GM18907 (cell line): Measurements from ENCODE around the gene NCKAP5.
"Not testable (repeated sequence)": the region's sequence is repeated elsewhere in the genome, so short reads cannot be mapped to it uniquely, and the experiment has no call there.

ENCODE experiments used
- ATAC-seq: cut with Tn5 transposase; IDR thresholded peaks from one replicate; pipeline ENCODE4 v1.9.1; 2021; ENCODE audit warnings: mild to moderate bottlenecking, moderate library complexity; ENCODE audit not compliant: unreplicated experiment

The NCKAP5 gene

GRCh38 chr2:133475610-133476009 is 92.7 kb downstream of the NCKAP5 start:
- ATAC-seq, result no peak

DNA sequence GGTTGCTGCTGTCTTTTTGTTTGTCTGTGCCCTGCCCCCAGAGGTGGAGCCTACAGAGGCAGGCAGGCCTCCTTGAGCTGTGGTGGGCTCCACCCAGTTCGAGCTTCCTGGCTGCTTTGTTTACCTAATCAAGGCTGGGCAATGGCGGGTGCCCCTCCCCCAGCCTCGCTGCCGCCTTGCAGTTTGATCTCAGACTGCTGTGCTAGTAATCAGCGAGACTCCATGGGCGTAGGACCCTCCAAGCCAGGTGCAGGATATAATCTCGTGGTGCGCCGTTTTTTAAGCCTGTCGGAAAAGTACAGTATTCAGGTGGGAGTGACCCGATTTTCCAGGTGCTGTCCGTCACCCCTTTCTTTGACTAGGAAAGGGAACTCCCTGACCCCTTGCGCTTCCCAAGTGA is 97.8 kb downstream of the NCKAP5 start:
- not testable (repeated sequence) for ATAC-seq

GRCh38 chr2:133462811-133463210 is 105.5 kb downstream of the NCKAP5 start:
- ATAC-seq, result no peak

DNA sequence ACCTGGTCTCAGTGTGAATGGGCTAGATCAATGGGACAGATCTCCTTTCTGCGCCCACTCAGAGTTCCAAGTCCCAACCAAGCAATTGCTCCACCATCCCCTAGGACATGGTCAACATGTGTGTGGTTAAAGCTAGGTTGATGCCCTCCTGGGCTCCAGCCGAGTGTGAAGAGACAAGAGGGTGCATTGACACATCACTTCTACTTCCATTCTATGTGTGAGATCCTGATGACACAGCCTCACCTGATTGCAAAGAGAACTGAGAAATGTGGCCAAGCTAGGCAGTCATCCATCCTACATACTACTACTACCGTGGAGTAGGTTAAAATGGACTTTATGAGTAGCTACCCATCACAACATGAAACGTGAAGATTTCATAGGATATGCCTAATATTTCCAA is 106.8 kb downstream of the NCKAP5 start:
- no peak for ATAC-seq

GRCh38 chr2:133459590-133459989 is 108.7 kb downstream of the NCKAP5 start:
- no peak for ATAC-seq

GRCh38 chr2:133458280-133458679 is 110.0 kb downstream of the NCKAP5 start:
- no peak for ATAC-seq

DNA sequence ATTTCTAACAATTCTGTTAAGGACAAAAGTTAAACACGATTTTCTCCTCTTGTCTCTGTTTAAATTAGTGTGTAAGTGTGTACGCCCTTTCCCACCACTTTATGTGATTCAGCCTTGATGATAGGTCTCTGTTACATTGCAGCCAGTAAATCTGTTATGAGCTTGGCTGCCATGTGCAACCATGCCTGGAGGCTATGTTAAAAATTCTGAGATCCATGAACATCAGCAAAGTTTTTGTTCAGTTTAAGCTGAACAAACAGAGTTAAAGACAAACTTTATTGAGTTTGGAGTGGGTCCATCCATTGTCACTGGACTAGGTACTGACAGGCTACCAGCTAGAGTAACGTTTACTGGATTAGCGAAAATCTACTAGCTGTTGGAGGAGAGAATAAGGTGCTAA is 110.4 kb downstream of the NCKAP5 start:
- ATAC-seq, result no peak

- ATAC-seq, result no peak
Observed at GRCh38 chr2:133456971-133457370, 111.3 kb downstream of the NCKAP5 start.

DNA sequence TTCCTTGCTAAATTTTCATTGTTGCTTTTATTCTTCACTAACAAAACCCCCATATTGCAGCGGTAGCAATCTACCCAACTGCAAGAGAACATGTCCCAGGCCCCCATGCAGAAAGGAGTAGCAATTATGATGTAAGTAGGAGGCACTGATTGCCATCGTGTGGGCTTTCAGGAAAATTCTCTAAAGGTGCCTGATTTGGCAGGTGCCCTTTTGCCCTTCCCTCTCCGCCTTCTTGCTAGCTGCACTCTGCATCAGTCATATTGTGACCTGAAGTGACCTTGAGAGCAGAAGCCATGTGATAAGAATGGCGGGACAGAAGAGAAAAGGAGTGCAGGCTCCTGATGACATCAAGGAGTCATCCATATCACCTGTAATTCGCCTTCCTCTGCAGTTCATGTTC is 112.1 kb downstream of the NCKAP5 start:
- ATAC-seq, result no peak

DNA sequence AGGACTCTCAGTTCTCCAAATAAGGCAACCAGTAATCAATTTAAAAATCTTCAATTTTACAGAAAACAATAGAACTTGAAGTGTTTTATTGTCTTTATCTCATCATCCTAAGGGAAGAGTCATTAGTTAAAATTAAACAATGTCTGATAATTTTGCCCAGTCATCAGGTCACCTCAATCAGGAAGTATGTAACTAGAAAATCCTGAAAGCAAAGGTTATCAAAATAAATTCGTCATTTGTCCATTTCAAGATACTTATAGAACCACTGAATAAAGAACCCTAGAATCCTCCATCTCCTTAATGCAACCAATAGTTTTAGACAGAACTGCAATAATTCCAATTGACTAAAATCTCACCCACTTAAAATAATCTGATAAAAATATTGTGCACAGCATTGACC is 115.2 kb downstream of the NCKAP5 start:
- ATAC-seq, result no peak

GRCh38 chr2:133452583-133452982 is 115.7 kb downstream of the NCKAP5 start:
- no peak for ATAC-seq

DNA sequence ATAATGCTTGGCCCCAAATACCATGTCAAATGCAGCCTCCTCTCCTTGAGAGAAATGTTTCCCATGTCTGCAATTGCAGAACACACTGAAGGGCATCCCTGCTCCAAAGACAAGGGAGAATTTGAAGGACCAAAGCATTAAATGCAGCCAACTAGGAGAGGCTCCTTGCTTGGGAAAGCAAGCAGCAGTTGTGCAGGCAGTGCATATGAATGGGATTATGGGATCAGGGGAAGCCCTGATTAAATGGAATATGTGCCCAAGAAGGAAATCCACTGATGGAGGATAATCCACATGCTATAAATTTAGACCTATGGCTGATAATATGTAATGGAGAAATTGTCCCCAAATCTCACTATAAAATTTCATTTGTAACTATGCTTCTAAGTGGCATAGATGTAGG is 116.1 kb downstream of the NCKAP5 start:
- ATAC-seq, result no peak

DNA sequence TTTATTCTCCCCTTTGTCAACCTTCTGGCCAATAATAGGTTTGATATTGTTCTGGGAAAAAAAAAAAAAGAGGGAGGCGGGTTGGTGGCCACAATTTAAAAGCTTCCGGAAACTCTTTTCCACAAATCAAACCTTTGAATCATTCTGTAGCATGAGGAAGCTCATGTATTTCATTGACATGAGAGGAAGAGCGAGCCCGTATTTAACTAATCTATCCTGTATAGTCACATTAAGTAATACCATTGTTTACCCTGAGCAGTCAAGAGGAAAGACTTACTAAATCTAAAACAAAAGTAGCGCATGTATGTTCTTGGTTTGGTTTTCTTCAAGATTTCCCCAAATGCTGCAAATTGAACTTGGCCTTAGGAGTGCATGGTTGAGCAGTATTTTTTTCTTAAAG is 120.1 kb downstream of the NCKAP5 start:
- no peak for ATAC-seq

DNA sequence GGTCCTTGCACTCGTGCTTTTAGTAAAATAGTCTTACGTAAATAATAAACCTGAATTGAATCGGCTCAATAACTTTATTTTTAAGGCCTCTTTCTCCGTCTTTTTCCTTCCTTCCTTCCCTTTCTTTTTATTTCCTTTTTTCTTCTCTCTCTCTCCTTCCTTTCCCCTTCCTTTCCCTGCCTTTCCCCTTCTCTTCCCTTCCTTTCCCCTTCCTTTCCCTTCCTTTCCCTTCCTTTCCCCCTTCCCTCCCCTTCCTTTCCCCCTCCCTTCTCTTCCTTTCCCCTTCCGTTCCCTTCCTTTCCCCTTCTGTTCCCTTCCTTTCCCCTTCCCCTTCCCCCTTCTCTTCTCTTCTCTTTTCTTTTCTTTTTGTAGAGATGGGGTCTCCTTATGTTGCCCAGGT is 121.0 kb downstream of the NCKAP5 start:
- ATAC-seq, result no peak

GRCh38 chr2:133444465-133444864 is 123.8 kb downstream of the NCKAP5 start:
- ATAC-seq, result no peak

DNA sequence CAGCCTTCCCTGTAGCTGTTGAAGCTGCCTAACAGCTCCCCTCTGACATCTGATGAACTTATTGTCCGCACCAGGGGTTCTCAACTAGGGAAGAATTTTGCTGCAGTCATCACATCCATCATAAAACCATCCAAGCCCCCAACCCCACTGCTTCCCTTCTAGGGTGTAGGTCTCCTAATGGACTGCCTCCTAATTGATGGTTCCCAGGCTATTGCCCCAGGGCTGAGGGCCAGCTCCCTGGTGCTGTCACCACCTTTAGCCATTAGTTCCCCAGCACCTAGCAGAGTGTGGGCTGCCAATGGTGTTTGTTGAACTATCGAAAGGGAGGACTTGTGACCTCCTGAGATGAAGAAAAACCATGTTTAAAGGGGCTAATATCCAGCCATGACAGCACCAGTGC is 125.9 kb downstream of the NCKAP5 start:
- ATAC-seq, result no peak

DNA sequence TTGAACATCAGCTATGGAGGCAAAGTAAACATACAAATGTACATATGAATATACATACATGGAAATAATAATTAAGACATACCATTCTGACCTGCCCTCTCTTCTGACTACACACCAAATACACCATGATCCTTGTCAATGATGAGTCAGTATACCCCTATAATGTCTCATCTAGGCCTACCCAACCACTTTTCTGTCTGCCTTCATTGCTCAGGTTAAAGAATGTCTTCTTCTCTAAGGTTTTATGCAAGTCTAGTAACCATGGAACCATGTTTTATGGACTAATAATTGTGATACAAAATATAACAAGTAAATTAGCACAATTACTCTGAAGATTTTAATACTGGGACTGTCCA is 128.7 kb downstream of the NCKAP5 start:
- ATAC-seq, result no peak

DNA sequence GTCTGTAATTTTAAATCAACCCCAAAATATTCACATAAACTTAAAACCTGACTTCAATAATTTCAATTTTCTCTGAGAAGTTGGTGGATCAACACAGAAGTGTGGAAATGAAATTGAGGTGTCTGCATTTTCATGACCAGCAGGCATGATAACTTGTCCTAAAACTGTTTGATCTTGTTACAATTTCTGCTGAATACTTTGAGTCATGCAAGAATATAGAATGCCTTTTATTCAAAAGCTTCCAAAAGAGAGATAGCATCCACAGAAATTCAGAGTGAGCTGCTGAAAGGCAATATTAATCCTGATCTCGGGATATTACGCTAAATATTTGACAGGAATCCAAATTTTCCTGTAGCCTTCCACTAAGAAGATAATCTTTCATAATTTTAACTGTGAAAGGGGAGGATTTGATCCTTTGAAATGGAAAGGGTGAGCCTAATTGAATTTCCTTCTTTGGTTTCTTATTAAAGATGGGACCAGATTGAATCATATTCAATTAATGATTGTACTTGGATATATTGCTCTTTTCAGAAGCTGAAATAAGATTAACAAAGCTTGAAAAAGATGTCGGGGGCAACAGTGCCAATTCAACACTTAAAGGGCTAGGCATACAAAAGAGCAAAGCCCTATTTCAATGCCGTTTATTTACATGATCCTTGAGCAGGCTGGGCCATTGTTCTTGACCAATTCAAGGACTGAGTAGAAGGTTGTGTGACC is 129.3 kb downstream of the NCKAP5 start:
- ATAC-seq, result no peak

GRCh38 chr2:133438026-133438425 is 130.2 kb downstream of the NCKAP5 start:
- ATAC-seq, result no peak

DNA sequence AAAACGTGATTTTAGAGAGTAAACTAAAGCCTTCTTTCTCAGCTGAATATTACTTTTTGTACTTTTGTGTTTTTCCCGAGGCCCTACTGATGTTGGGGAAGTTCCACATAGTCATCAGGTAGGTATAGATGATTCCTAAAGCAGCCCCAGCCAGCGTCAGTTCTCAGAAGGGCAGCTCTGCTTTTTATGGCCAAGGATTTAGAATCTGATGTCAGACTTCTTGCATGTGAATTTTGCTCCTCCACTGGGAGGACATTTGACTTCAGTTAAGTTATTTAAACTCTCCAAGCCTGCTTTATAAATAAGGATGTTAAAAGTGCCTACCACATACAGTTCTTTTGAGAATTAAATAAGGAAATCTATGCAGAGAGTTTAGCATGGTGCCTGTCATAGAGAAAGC is 130.8 kb downstream of the NCKAP5 start:
- no peak for ATAC-seq

DNA sequence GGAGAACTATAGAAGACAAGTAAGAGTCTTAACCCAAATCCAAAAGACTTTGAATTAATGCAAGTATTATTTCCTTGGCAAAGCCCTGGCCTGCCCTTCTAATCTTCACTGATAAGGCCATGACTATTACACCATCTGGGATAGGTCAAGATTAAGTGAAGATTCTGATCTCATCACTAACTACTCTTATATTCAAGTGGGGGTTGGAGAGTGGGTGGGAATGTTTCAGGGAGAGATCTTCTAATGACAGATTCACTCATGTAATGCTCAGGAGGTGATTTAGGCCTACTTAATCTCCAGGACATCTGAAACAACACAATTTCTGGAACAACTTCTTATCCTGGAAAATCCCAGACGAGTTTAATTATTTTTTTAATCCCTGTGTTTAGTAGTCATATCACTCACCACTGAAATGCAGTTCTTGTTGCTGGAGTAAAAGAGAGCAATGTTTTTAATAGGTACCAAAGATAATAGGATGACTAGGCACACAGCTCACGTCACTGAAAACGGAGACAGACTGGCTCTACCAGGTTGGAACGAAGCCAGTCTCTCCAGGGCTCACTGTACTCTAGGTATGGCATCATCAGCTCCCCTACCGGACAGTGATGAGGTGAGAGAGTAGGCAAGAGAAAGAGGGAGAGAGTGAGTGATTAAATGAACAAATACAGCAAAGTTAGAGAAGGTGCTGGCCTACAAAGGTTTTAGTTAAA is 133.1 kb downstream of the NCKAP5 start:
- ATAC-seq, result no peak
